IMR-90 (cell line): ENCODE results near the gene PRSS2. TPM values are rescaled to one million over a fixed set of nuclear protein-coding genes. Genes with fewer than 3 reads are reported as not detected.

ENCODE experiments used
- ATAC-seq: fragments of 200-7000 bp; cut with Tn5 transposase; 2 replicates; pipeline ENCODE4 v1.9.1; 2020; ENCODE audit warnings: low read depth, mild to moderate bottlenecking, moderate library complexity
- BruUV-seq: library from RNA; stranded (reverse); fragments of 400-500 nt; replicated peaks from 2 replicates; lab custom pipeline; 2021; lab: Mats Ljungman, UMichigan
- CTCF ChIA-PET: fragments of 300-600 bp; formaldehyde crosslinking; extraction: SDS; loops from one replicate; lab custom pipeline; 2021; ENCODE audit warnings: antibody characterized with exemption; lab: Yijun Ruan, JAX
- POLR2A ChIA-PET: fragments of 300-600 bp; sonication (Branson Sonifier 250); formaldehyde crosslinking; loops from one replicate; lab custom pipeline; 2022; ENCODE audit warnings: antibody characterized with exemption; ENCODE audit not compliant: unreplicated experiment; lab: Charles Lee
- DNase-seq: peaks from one replicate; pipeline ENCODE4 v3.0.0; 2013
- H2AFZ ChIP-seq: replicated peaks from 2 replicates; pipeline ENCODE3; 2013; ENCODE audit warnings: low read length, mild to moderate bottlenecking; ENCODE audit not compliant: poor library complexity
- H2AK5ac ChIP-seq: 2 replicates; pipeline ENCODE4 v1.6.1; 2013; ENCODE audit warnings: low read depth, low read length, inconsistent platforms
- H2AK9ac ChIP-seq: replicated peaks from 2 replicates; pipeline ENCODE3; 2013; ENCODE audit warnings: mild to moderate bottlenecking, low read depth, low read length, moderate library complexity; ENCODE audit not compliant: poor library complexity
- H2BK120ac ChIP-seq: 2 replicates; pipeline ENCODE4 v1.6.1; 2013; ENCODE audit warnings: low read depth, low read length, inconsistent platforms
- H2BK15ac ChIP-seq: 3 replicates; pipeline ENCODE4 v1.6.1; 2013; ENCODE audit warnings: low read depth, low read length, inconsistent platforms
- H2BK20ac ChIP-seq: 2 replicates; pipeline ENCODE4 v1.6.1; 2013; ENCODE audit warnings: low read depth, mild to moderate bottlenecking, inconsistent platforms, low read length, moderate library complexity
- H2BK5ac ChIP-seq: 2 replicates; pipeline ENCODE4 v1.6.1; 2013; ENCODE audit warnings: mild to moderate bottlenecking, low read depth, low read length, inconsistent platforms; ENCODE audit not compliant: poor library complexity, severe bottlenecking
- H3K14ac ChIP-seq: replicated peaks from 2 replicates; pipeline ENCODE4 v1.6.1; 2013; ENCODE audit warnings: low read depth, low read length, inconsistent platforms
- H3K18ac ChIP-seq: 2 replicates; pipeline ENCODE4 v1.6.1; 2013; ENCODE audit warnings: low read depth, low read length, control low read depth
- H3K23ac ChIP-seq: 2 replicates; pipeline ENCODE4 v1.6.1; 2013; ENCODE audit warnings: low read depth, low read length, inconsistent platforms
- H3K27ac ChIP-seq: 2 replicates; pipeline ENCODE4 v1.5.1; 2013; ENCODE audit warnings: mild to moderate bottlenecking, control low read depth, low read length; ENCODE audit not compliant: insufficient read depth
- H3K27me3 ChIP-seq: 2 replicates; pipeline ENCODE4 v1.6.1; 2013; ENCODE audit warnings: low read length; ENCODE audit not compliant: control insufficient read depth, insufficient read depth
- H3K36me3 ChIP-seq: 2 replicates; pipeline ENCODE4 v1.6.1; 2013; ENCODE audit warnings: low read length, mixed read lengths; ENCODE audit not compliant: control insufficient read depth, insufficient read depth
- H3K4ac ChIP-seq: 2 replicates; pipeline ENCODE4 v1.6.1; 2013; ENCODE audit warnings: low read depth, low read length, inconsistent platforms
- H3K4me1 ChIP-seq: 2 replicates; pipeline ENCODE4 v1.6.1; 2013; ENCODE audit warnings: low read length, mixed read lengths; ENCODE audit not compliant: control insufficient read depth, insufficient read depth
- H3K4me2 ChIP-seq: 2 replicates; pipeline ENCODE4 v1.6.1; 2013; ENCODE audit warnings: low read depth, mild to moderate bottlenecking, control low read depth, low read length, moderate library complexity
- H3K4me3 ChIP-seq: 2 replicates; pipeline ENCODE4 v1.5.1; 2013; ENCODE audit warnings: low read depth, mild to moderate bottlenecking, control low read depth, low read length, moderate library complexity; ENCODE audit not compliant: insufficient read depth
- H3K56ac ChIP-seq: 2 replicates; pipeline ENCODE4 v1.6.1; 2013; ENCODE audit warnings: low read length, inconsistent platforms; ENCODE audit not compliant: insufficient read depth; ENCODE audit errors: extremely low read depth
- H3K79me1 ChIP-seq, 2 experiments: 2 replicates each; pipeline ENCODE4 v1.6.1; 2013; ENCODE audit warnings: low read length in 2 of 2, inconsistent platforms in 1 of 2, low read depth in 1 of 2
- H3K9ac ChIP-seq: 2 replicates; pipeline ENCODE4 v1.6.1; 2013; ENCODE audit warnings: low read depth, low read length, control low read depth
- H3K9me1 ChIP-seq: 2 replicates; pipeline ENCODE4 v1.6.1; 2013; ENCODE audit warnings: low read length, inconsistent platforms; ENCODE audit not compliant: insufficient read depth
- H3K9me3 ChIP-seq: 2 replicates; pipeline ENCODE4 v1.6.1; 2013; ENCODE audit warnings: low read length; ENCODE audit not compliant: control insufficient read depth, insufficient read depth
- H4K20me1 ChIP-seq: 2 replicates; pipeline ENCODE4 v1.6.1; 2013; ENCODE audit warnings: low read length, inconsistent platforms; ENCODE audit not compliant: insufficient read depth
- H4K5ac ChIP-seq: 2 replicates; pipeline ENCODE4 v1.6.1; 2013; ENCODE audit warnings: mild to moderate bottlenecking, low read depth, low read length, control low read depth
- H4K8ac ChIP-seq, 2 experiments: 2 replicates each; pipeline ENCODE4 v1.6.1; 2013; ENCODE audit warnings: low read depth in 2 of 2, low read length in 2 of 2, control low read depth in 1 of 2, inconsistent platforms in 1 of 2
- H4K91ac ChIP-seq: 2 replicates; pipeline ENCODE4 v1.6.1; 2013; ENCODE audit warnings: low read depth, low read length, inconsistent platforms; ENCODE audit not compliant: insufficient read depth
- CEBPB ChIP-seq: IDR thresholded peaks from 2 replicates; pipeline ENCODE4 v1.6.1; 2012; ENCODE audit warnings: low read depth, low read length, improper control_type of control experiment
- ELK1 ChIP-seq: fragments of 150-350 bp; IDR thresholded peaks from 2 replicates; pipeline ENCODE4 v1.6.1; 2016; ENCODE audit warnings: low read depth, mild to moderate bottlenecking, low read length, moderate library complexity, borderline replicate concordance
- POLR2A ChIP-seq: IDR thresholded peaks from 2 replicates; pipeline ENCODE4 v1.6.1; 2012; ENCODE audit warnings: mild to moderate bottlenecking, low read depth, low read length
- RAD21 ChIP-seq: IDR thresholded peaks from 2 replicates; pipeline ENCODE4 v1.6.1; 2012; ENCODE audit warnings: low read length, improper control_type of control experiment
- RCOR1 ChIP-seq: IDR thresholded peaks from 2 replicates; pipeline ENCODE4 v1.6.1; 2012; ENCODE audit warnings: mild to moderate bottlenecking, low read length, improper control_type of control experiment; ENCODE audit not compliant: insufficient replicate concordance
- SMC3 ChIP-seq: fragments of 150-350 bp; IDR thresholded peaks from 2 replicates; pipeline ENCODE4 v1.6.1; 2016; ENCODE audit warnings: low read depth, mild to moderate bottlenecking, antibody characterized with exemption, low read length, moderate library complexity
- USF2 ChIP-seq: fragments of 150-350 bp; IDR thresholded peaks from 2 replicates; pipeline ENCODE4 v1.6.1; 2017; ENCODE audit warnings: mild to moderate bottlenecking, antibody characterized with exemption, low read length, low read depth
- WGBS, 2 experiments: methylation state at CpG; one replicate each; pipeline versions ENCODE4 v1.1.5 to v1.1.7; 2013; ENCODE audit warnings: missing lambda C conversion rate in 2 of 2; ENCODE audit not compliant: insufficient read length in 1 of 2; ENCODE audit errors: extremely low coverage in 2 of 2; 5-methylcytosine and 5-hydroxymethylcytosine counted together
- dilution Hi-C: fragments of 300-500 bp; cut with HindIII; formaldehyde crosslinking; loops from one replicate; pipeline ENCODE4 v1.14.3; 2018; ENCODE audit warnings: low sequenced_read_pairs; ENCODE audit not compliant: unreplicated experiment
- in situ Hi-C: fragments of 300-500 bp; cut with MboI; formaldehyde crosslinking; loops from 3 replicates; pipeline ENCODE4 v1.14.3; 2019; ENCODE audit warnings: low sequenced_read_pairs, inconsistent platforms, mixed read lengths
- intact Hi-C: fragments of 100-400 bp; cut with micrococcal nuclease; formaldehyde crosslinking; loops from 2 replicates; pipeline ENCODE4 v1.10.0; 2022
- polyA plus RNA-seq, 3 experiments: library from polyadenylated mRNA; depleted of rRNA; stranded (reverse); fragments of >200 nt; gene quantifications; 2 replicates each; pipeline ENCODE4 v1.2.3, GENCODE V29; 2012; ENCODE audit warnings: low replicate concordance in 1 of 3
- total RNA-seq: library from RNA; depleted of rRNA; stranded (reverse); fragments of >200 nt; gene quantifications from 2 replicates; pipeline ENCODE4 v1.2.3, GENCODE V29; 2012

Gene PRSS2
- total and polyA plus RNA-seq, 2 of the 4 experiments (the other 2 are of a cell fraction): not detected

- H2BK120ac ChIP-seq: no peak overlapping the region
- H3K36me3 ChIP-seq: no peaks in the 10 kb centered on the region
- no peak overlapping the region for H3K27ac ChIP-seq
- H3K18ac ChIP-seq: no peak overlapping the region
- H2BK5ac ChIP-seq: no peak overlapping the region
- H3K4me1 ChIP-seq: no peaks in the 10 kb centered on the region
- H4K91ac ChIP-seq: no peak overlapping the region
- POLR2A ChIA-PET: no interaction called here
- CTCF ChIA-PET: no interaction called here
- no peak for ATAC-seq
- no peak overlapping the region for H2BK15ac ChIP-seq
- no peak overlapping the region for H3K14ac ChIP-seq
- WGBS, 2 experiments: 56% methylated on average over 1 of the region's 1 CpG; no CpG with 5 or more reads in 1 of the 2 experiments
- H3K4me3 ChIP-seq: no peak overlapping the region
- H2AK9ac ChIP-seq: no peak overlapping the region
- TF ChIP-seq SMC3: no peak
- TF ChIP-seq ELK1: no peak
- TF ChIP-seq POLR2A: no peak
- TF ChIP-seq RAD21: no peak
- TF ChIP-seq RCOR1: no peak
- TF ChIP-seq USF2: no peak
- TF ChIP-seq CEBPB: no peak
- no peak overlapping the region for H3K23ac ChIP-seq
- no peak for DNase-seq
- H3K79me1 ChIP-seq: no peaks in the 10 kb centered on the region
- H3K9me3 ChIP-seq: no peaks in the 10 kb centered on the region
- H3K27me3 ChIP-seq: peaks cover 2% of the 10 kb centered on the region; the same call in 1 of the 2 replicates
- no peak overlapping the region for H4K8ac ChIP-seq
- no peak overlapping the region for H3K9ac ChIP-seq
- no peak overlapping the region for H2BK20ac ChIP-seq
- no peak overlapping the region for H2AFZ ChIP-seq
- dilution Hi-C loops (no loop called here), intact Hi-C loops (no loop called here), in situ Hi-C loops (no loop called here)
- H4K5ac ChIP-seq: no peak overlapping the region
- no TSS peak for BruUV-seq
- no peak overlapping the region for H3K4me2 ChIP-seq
- no peak overlapping the region for H2AK5ac ChIP-seq
- no peaks in the 10 kb centered on the region for H4K20me1 ChIP-seq
- no peaks in the 10 kb centered on the region for H3K9me1 ChIP-seq
- H3K4ac ChIP-seq: no peak overlapping the region
- no peak overlapping the region for H3K56ac ChIP-seq
These were observed 11.3 kb upstream of the PRSS2 start for GRCh38 chr7:142759433-142759832.
